IMR-90 (cell line): ENCODE data around the gene OR5B17.

ENCODE experiments used
- BHLHE40 ChIP-seq: fragments of 150-350 bp; IDR thresholded peaks from 2 replicates; pipeline ENCODE4 v1.6.1; 2016; ENCODE audit warnings: mild to moderate bottlenecking, low read depth, low read length
- POLR2A ChIP-seq: IDR thresholded peaks from 2 replicates; pipeline ENCODE4 v1.6.1; 2012; ENCODE audit warnings: mild to moderate bottlenecking, low read depth, low read length
- RAD21 ChIP-seq: IDR thresholded peaks from 2 replicates; pipeline ENCODE4 v1.6.1; 2012; ENCODE audit warnings: low read length, improper control_type of control experiment
- TF ChIP-seq, protein P1 (sequence below): conservative IDR thresholded peaks from 2 replicates; pipeline ENCODE4 v1.5.1; 2012; ENCODE audit warnings: mild to moderate bottlenecking, low read depth, low read length, improper control_type of control experiment
- TF ChIP-seq, protein P2 (sequence below): fragments of 150-350 bp; IDR thresholded peaks from 2 replicates; pipeline ENCODE4 v1.6.1; 2017; ENCODE audit warnings: mild to moderate bottlenecking, antibody characterized with exemption, low read length, low read depth
- TF ChIP-seq, protein P3 (sequence below): fragments of 150-350 bp; IDR thresholded peaks from 2 replicates; pipeline ENCODE4 v1.6.1; 2016; ENCODE audit warnings: low read depth, mild to moderate bottlenecking, low read length, moderate library complexity, borderline replicate concordance

- TF ChIP-seq, protein P1, sequence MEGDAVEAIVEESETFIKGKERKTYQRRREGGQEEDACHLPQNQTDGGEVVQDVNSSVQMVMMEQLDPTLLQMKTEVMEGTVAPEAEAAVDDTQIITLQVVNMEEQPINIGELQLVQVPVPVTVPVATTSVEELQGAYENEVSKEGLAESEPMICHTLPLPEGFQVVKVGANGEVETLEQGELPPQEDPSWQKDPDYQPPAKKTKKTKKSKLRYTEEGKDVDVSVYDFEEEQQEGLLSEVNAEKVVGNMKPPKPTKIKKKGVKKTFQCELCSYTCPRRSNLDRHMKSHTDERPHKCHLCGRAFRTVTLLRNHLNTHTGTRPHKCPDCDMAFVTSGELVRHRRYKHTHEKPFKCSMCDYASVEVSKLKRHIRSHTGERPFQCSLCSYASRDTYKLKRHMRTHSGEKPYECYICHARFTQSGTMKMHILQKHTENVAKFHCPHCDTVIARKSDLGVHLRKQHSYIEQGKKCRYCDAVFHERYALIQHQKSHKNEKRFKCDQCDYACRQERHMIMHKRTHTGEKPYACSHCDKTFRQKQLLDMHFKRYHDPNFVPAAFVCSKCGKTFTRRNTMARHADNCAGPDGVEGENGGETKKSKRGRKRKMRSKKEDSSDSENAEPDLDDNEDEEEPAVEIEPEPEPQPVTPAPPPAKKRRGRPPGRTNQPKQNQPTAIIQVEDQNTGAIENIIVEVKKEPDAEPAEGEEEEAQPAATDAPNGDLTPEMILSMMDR: no peak
- TF ChIP-seq BHLHE40 (no peak), RAD21 (no peak), POLR2A (no peak)
- TF ChIP-seq, protein P2, sequence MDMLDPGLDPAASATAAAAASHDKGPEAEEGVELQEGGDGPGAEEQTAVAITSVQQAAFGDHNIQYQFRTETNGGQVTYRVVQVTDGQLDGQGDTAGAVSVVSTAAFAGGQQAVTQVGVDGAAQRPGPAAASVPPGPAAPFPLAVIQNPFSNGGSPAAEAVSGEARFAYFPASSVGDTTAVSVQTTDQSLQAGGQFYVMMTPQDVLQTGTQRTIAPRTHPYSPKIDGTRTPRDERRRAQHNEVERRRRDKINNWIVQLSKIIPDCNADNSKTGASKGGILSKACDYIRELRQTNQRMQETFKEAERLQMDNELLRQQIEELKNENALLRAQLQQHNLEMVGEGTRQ: no peak
- TF ChIP-seq, protein P3, sequence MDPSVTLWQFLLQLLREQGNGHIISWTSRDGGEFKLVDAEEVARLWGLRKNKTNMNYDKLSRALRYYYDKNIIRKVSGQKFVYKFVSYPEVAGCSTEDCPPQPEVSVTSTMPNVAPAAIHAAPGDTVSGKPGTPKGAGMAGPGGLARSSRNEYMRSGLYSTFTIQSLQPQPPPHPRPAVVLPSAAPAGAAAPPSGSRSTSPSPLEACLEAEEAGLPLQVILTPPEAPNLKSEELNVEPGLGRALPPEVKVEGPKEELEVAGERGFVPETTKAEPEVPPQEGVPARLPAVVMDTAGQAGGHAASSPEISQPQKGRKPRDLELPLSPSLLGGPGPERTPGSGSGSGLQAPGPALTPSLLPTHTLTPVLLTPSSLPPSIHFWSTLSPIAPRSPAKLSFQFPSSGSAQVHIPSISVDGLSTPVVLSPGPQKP: no peak
Observed at GRCh38 chr11:58406774-58407173, 47.9 kb upstream of the OR5B17 start, which contains the start of gene OR5B3.
